ENCODE measurements around the gene RHOH. TPM values are rescaled to one million over a fixed set of nuclear protein-coding genes. Genes with fewer than 3 reads are reported as not detected.

RHOH gene
- total RNA-seq, 2 donors from 2014 or later: 140 to 169 TPM

GRCh38 chr4:40223343-40223742 lies 26.5 kb downstream of the RHOH start:
- Mint-ChIP-seq H3K36me3 (peaks cover 18% of the 10 kb centered on the region), H3K27ac (peak overlapping the region; percentile 16 to 31), H3K27me3 (no peaks in the 10 kb centered on the region), H3K4me1 (ENCODE audit: low read depth in 2 of 2) (peaks cover 59 to 74% of the 10 kb centered on the region in 2 donors), H3K4me3 (no peak overlapping the region), H3K9me3 (no peaks in the 10 kb centered on the region)
- ATAC-seq: no peak
- DNase-seq (ENCODE audit: low spot score): no peak

DNA sequence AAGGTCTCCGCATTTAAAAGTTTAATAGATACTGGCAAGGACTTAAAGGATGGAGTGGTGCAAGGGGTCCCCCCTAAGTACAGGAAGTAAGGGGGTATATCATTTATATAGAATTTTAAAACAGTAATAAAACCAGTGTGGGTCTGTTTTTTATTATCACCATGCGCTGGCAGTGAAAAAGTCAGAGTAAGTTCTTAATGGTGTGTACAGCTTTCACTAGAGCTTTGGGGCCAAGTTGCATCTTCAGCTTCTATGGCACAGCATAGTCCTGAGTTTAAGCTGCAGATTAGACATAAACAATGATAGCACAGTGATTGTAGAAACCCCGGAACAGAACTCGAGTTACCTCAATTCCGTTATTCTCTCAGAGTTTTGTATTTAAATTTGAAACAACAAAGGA lies 27.6 kb downstream of the RHOH start:
- H3K9me3 Mint-ChIP-seq: no peaks in the 10 kb centered on the region
- peak overlapping the region; percentile 59 for H3K4me3 Mint-ChIP-seq
- no peaks in the 10 kb centered on the region for H3K27me3 Mint-ChIP-seq
- H3K27ac Mint-ChIP-seq: peak overlapping the region; percentile 53 to 68
- peaks cover 18% of the 10 kb centered on the region for H3K36me3 Mint-ChIP-seq
- peaks cover 64 to 78% of the 10 kb centered on the region in 2 donors for H3K4me1 Mint-ChIP-seq (ENCODE audit: low read depth in 2 of 2)
- DNase-seq (ENCODE audit: low spot score) (no peak), ATAC-seq (no peak)

DNA sequence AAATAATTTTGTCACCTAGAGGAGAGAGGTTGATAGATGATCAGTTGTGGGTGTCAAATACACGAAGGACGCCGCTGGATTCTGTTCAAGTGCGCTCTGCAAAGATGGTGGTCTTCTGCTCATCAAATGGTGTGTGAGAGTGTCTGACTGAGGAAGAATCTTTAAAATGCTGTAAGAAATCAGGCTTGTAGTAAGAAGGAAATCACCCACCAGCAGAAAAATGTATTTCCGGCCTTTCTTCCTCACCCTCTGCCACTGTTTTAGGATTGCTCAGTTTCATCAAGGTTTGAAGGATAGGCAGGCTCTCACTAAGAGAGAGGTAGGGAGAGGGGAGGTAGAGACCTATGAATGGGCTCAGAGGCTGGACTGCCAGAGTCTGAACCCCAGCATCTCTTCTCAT lies 28.7 kb downstream of the RHOH start:
- Mint-ChIP-seq H3K4me1 (ENCODE audit: low read depth in 2 of 2) (peaks cover 58 to 77% of the 10 kb centered on the region in 2 donors), H3K4me3 (peak overlapping the region; percentile 45), H3K36me3 (peaks cover 18% of the 10 kb centered on the region), H3K27me3 (no peaks in the 10 kb centered on the region), H3K27ac (peak overlapping the region; percentile 88 to 89), H3K9me3 (no peaks in the 10 kb centered on the region)
- DNase-seq (ENCODE audit: low spot score) (no peak), ATAC-seq (peak in 1 of 2 donors; percentile 24)

- peak; percentile 63 to 71 for ATAC-seq
- H3K27ac Mint-ChIP-seq: peak overlapping the region; percentile 88 to 89
- H3K9me3 Mint-ChIP-seq: peaks cover 5% of the 10 kb centered on the region
- H3K4me1 Mint-ChIP-seq (ENCODE audit: low read depth in 2 of 2): peaks cover 64 to 82% of the 10 kb centered on the region in 2 donors
- peaks cover 18% of the 10 kb centered on the region for H3K36me3 Mint-ChIP-seq
- DNase-seq (ENCODE audit: low spot score): peak; percentile 62
- peak overlapping the region; percentile 45 for H3K4me3 Mint-ChIP-seq
- H3K27me3 Mint-ChIP-seq: no peaks in the 10 kb centered on the region
These were observed 30.5 kb downstream of the RHOH start for GRCh38 chr4:40227284-40227683.

DNA sequence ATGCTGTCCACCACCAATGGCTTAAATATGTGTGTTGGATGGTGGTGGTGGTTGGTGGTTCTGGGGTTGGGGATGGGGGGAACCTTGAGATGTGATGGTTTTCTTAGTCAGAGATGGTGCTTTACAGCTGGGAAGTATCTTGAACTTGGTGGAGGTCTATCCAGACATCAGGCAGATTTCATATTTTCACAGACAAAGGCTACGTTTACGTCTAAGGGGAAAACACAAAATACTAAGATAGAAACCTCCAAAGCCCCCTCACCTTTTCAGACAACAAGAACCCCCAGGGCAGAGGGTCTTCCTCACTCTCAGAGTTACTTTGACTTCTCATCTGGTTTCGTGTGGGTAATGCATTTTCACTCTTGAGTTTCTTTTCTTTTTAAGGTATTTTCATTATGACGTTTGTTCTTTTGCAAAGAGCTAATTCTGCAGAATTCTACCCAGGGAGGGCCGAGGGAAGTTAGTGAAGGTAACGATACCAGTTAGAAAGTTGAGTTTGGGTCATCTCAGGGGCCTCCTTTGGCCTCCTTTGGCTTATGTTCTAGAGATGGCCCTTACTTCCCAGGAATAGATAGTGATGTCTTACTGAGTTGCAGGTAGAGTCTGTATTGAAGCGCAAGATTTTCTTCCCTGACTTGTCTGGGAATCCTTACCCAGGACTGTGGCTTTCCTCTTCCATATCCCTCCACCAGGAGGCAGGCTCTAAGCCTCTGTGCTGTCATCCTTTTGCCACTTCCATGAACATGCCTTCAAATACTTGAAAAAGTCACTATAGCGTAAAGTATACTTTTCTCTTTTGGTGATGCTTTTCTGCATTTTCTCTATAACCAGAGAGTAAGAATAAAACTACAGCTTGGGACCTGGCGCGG lies 31.9 kb downstream of the RHOH start:
- peaks cover 62 to 82% of the 10 kb centered on the region in 2 donors for H3K4me1 Mint-ChIP-seq (ENCODE audit: low read depth in 2 of 2)
- H3K27me3 Mint-ChIP-seq: no peaks in the 10 kb centered on the region
- peaks cover 20% of the 10 kb centered on the region for H3K36me3 Mint-ChIP-seq
- H3K27ac Mint-ChIP-seq: peak overlapping the region; percentile 88 to 89
- ATAC-seq: peak in 1 of 2 donors; percentile 50
- DNase-seq (ENCODE audit: low spot score): no peak
- peaks cover 8% of the 10 kb centered on the region for H3K9me3 Mint-ChIP-seq
- peak overlapping the region; percentile 41 for H3K4me3 Mint-ChIP-seq

DNA sequence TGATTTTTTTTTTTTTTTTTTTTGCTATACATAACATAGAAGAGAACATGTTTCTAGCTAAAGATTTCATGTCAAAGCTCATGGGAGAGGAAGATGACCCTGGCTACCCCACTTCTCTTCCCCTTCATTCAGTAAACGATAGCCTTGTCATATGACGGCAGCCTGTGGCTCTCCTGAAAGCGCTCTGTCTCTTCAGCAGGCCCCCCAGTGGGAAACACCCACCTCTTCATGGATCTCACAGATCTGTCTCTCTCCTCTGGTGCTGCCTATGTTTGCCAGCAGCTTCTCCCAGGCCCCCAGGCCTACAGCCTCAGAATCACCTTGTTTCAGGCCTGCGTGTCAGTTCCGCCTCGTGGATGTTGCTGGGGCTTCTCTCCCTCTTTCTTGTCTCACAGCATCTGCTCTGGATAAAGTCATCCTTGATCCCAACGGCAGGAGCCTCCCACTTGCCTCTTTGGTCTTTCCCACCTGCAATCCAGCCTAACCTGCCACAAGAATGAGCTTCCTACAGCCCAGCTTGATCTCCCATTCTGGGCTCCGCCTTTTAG lies 34.6 kb downstream of the RHOH start:
- Mint-ChIP-seq H3K4me3 (peak overlapping the region; percentile 85), H3K9me3 (peaks cover 8% of the 10 kb centered on the region), H3K27me3 (no peaks in the 10 kb centered on the region), H3K36me3 (peaks cover 14% of the 10 kb centered on the region), H3K27ac (peak overlapping the region; percentile 88 to 89), H3K4me1 (ENCODE audit: low read depth in 2 of 2) (peaks cover 58 to 84% of the 10 kb centered on the region in 2 donors)
- ATAC-seq (no peak), DNase-seq (ENCODE audit: low spot score) (no peak)

DNA sequence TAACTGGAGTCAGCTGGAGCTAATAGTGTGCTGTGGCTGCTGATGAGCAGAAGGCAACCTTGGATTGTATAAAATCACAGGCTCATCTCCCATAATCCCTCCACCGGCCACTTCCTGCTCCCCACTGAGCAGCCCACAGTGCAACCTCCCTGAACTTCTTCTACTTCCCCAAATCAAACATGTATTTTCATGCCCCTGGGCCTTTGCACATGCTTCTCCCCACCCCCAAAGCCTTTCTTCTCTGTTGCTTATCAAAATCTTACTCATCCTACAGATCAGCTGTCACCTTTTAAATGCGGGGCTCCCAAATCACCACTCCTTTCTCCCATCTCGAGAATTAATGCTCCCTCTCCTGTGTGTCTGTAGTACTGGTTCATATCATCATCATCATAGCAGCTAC lies 35.8 kb downstream of the RHOH start:
- Mint-ChIP-seq H3K27ac (peak overlapping the region; percentile 42 to 88), H3K4me3 (peak overlapping the region; percentile 55), H3K9me3 (peaks cover 8% of the 10 kb centered on the region), H3K4me1 (ENCODE audit: low read depth in 2 of 2) (peaks cover 50 to 74% of the 10 kb centered on the region in 2 donors), H3K36me3 (peaks cover 14% of the 10 kb centered on the region), H3K27me3 (no peaks in the 10 kb centered on the region)
- DNase-seq (ENCODE audit: low spot score): no peak
- no peak for ATAC-seq

- Mint-ChIP-seq H3K27ac (peak overlapping the region; percentile 42 to 88), H3K4me1 (ENCODE audit: low read depth in 2 of 2) (peaks cover 55 to 75% of the 10 kb centered on the region in 2 donors), H3K9me3 (peaks cover 8% of the 10 kb centered on the region), H3K4me3 (no peak overlapping the region), H3K36me3 (peaks cover 14% of the 10 kb centered on the region), H3K27me3 (no peaks in the 10 kb centered on the region)
- no peak for DNase-seq (ENCODE audit: low spot score)
- no peak for ATAC-seq
These were observed 36.4 kb downstream of the RHOH start for GRCh38 chr4:40233227-40233626.

- Mint-ChIP-seq H3K4me3 (peak overlapping the region; percentile 53), H3K27ac (peak overlapping the region; percentile 72 to 84), H3K27me3 (no peaks in the 10 kb centered on the region), H3K36me3 (peaks cover 14% of the 10 kb centered on the region), H3K9me3 (peaks cover 8% of the 10 kb centered on the region), H3K4me1 (ENCODE audit: low read depth in 2 of 2) (peaks cover 58 to 72% of the 10 kb centered on the region in 2 donors)
- ATAC-seq (no peak), DNase-seq (ENCODE audit: low spot score) (no peak)
These were observed 37.7 kb downstream of the RHOH start for GRCh38 chr4:40234519-40235039.

DNA sequence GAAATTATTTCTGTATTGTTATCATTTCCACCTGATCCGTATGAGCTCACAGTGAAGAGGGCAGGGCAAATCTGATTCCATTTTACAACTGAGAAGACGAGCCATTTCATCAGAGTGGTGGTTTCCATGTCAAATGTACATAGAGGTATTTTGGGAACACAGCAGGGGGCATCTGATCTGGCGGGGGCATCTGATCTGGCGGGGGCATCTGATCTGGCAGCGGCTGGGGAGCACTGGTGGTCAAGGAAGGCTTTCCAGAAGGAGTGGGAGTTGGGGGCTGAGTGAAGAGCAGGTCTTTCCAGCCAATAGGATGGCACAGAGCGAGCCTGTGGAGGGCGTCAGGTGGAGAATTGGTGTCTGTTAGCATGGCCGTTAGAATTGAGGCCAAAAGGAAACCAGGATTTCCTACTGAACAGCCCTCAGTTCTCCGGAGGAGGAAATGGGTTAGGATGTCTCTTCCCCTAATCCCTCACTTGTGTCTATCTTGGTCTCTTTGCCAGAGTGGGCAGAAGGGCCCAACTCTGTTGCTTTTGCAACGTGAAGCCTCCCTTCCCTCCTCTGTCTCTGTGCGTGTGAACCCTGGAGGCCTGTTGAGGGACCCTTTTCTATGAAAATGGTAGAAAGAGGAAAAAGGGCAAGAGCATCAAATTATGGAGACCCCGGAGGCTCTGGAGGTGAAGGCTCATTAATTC lies 41.3 kb downstream of the RHOH start:
- peaks cover 8% of the 10 kb centered on the region for H3K36me3 Mint-ChIP-seq
- no peak for ATAC-seq
- no peaks in the 10 kb centered on the region for H3K27me3 Mint-ChIP-seq
- H3K4me3 Mint-ChIP-seq: peak overlapping the region; percentile 52
- DNase-seq (ENCODE audit: low spot score): no peak
- H3K27ac Mint-ChIP-seq: peak overlapping the region; percentile 82 to 83
- H3K9me3 Mint-ChIP-seq: no peaks in the 10 kb centered on the region
- H3K4me1 Mint-ChIP-seq (ENCODE audit: low read depth in 2 of 2): peaks cover 62 to 67% of the 10 kb centered on the region in 2 donors

GRCh38 chr4:40238700-40239548 lies 42.1 kb downstream of the RHOH start:
- Mint-ChIP-seq H3K4me3 (peak overlapping the region; percentile 52), H3K36me3 (peaks cover 15% of the 10 kb centered on the region), H3K27me3 (no peaks in the 10 kb centered on the region), H3K9me3 (no peaks in the 10 kb centered on the region), H3K27ac (peak overlapping the region; percentile 82 to 83), H3K4me1 (ENCODE audit: low read depth in 2 of 2) (peaks cover 68 to 73% of the 10 kb centered on the region in 2 donors)
- DNase-seq (ENCODE audit: low spot score) (no peak), ATAC-seq (peak; percentile 66 to 96)

DNA sequence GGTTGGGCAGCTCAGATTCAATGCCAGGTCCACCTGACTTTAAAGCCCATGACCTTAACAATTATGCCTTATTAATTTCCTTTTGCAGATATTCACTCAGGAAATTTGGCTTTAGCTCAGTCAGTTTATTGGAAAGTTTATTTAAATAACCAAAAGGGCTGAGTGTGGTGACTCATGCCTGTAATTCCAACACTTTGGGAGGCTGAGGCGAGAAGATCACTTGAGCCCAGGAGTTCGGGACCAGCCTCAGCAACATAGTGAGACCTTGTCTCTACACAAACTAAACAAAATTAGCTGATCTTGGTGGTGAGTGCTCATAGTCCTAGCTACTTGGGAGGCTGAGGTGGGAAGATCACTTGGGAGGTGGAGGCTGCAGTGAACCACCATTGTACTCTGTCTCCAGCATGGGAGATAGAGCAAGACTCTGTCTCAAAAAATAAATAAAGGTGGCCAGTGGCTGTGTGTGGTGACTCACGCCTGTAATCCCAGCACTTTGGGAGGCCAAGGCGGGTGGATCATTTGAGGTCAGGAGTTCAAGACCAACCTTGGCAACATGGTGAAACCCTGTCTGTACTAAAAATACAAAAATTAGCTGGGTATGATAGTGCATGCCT lies 43.3 kb downstream of the RHOH start:
- H3K4me3 Mint-ChIP-seq: peak overlapping the region; percentile 44
- DNase-seq (ENCODE audit: low spot score) (no peak), ATAC-seq (no peak)
- no peaks in the 10 kb centered on the region for H3K9me3 Mint-ChIP-seq
- peaks cover 69 to 70% of the 10 kb centered on the region in 2 donors for H3K4me1 Mint-ChIP-seq (ENCODE audit: low read depth in 2 of 2)
- peaks cover 25% of the 10 kb centered on the region for H3K36me3 Mint-ChIP-seq
- no peaks in the 10 kb centered on the region for H3K27me3 Mint-ChIP-seq
- peak overlapping the region; percentile 82 to 83 for H3K27ac Mint-ChIP-seq

All from natural killer cell treated with Interleukin-12 subunit alpha and Interleukin-12 subunit beta and Interleukin-15 and Interleukin-18, amount 100 ng/mL, for 72 hours (primary cell).